H1 (cell line): ENCODE measurements around the gene B3GAT2. TPM values are rescaled to one million over a fixed set of nuclear protein-coding genes. Genes with fewer than 3 reads are reported as not detected.

Source experiments
- CTCF ChIA-PET: fragments of 300-600 bp; sonication (Branson Sonifier 250); formaldehyde crosslinking; loops from one replicate; lab custom pipeline; 2021; ENCODE audit not compliant: partially characterized antibody; lab: Charles Lee
- POLR2A ChIA-PET: fragments of 300-600 bp; sonication (Branson Sonifier 250); formaldehyde crosslinking; loops from one replicate; lab custom pipeline; 2021; ENCODE audit warnings: inconsistent platforms; ENCODE audit not compliant: partially characterized antibody; lab: Charles Lee
- DNase-seq, 2 experiments: peaks; one replicate each; pipeline versions ENCODE4 v3.0.0 to v3.0.0-alpha.2; 2010 to 2022; ENCODE audit warnings: low spot score in 2 of 2, low read depth in 1 of 2, mixed read lengths in 1 of 2
- FAIRE-seq: peaks from 2 replicates; lab custom pipeline; 2011; peaks lifted over from hg19 to GRCh38; lab: Jason Lieb, UNC
- H2AFZ ChIP-seq: 2 replicates; pipeline ENCODE4 v1.8.1; 2012; ENCODE audit warnings: low read length, inconsistent platforms
- H2AK5ac ChIP-seq: 2 replicates; pipeline ENCODE4 v1.6.1; 2013; ENCODE audit warnings: low read depth, low read length
- H2BK120ac ChIP-seq: replicated peaks from 2 replicates; pipeline ENCODE3; 2013; ENCODE audit warnings: low read depth, low read length, inconsistent platforms
- H2BK12ac ChIP-seq: 2 replicates; pipeline ENCODE4 v1.6.1; 2013; ENCODE audit warnings: low read depth, low read length
- H2BK15ac ChIP-seq: 2 replicates; pipeline ENCODE4 v1.6.1; 2013; ENCODE audit warnings: low read length
- H2BK20ac ChIP-seq: 2 replicates; pipeline ENCODE4 v1.6.1; 2013; ENCODE audit warnings: low read length
- H2BK5ac ChIP-seq: 2 replicates; pipeline ENCODE4 v1.6.1; 2013; ENCODE audit warnings: low read depth, low read length
- H3K14ac ChIP-seq: 2 replicates; pipeline ENCODE4 v1.6.1; 2013; ENCODE audit warnings: inconsistent platforms; ENCODE audit not compliant: insufficient read length
- H3K18ac ChIP-seq: 2 replicates; pipeline ENCODE4 v1.6.1; 2013; ENCODE audit warnings: low read length; ENCODE audit errors: extremely low read depth
- H3K23ac ChIP-seq: 2 replicates; pipeline ENCODE4 v1.6.1; 2013; ENCODE audit warnings: inconsistent platforms; ENCODE audit not compliant: insufficient read length
- H3K23me2 ChIP-seq: 2 replicates; pipeline ENCODE4 v1.6.1; 2013; ENCODE audit warnings: low read depth, low read length
- H3K27ac ChIP-seq: 2 replicates; pipeline ENCODE4 v1.6.1; 2011; ENCODE audit warnings: low read depth, low read length, inconsistent platforms
- H3K27me3 ChIP-seq, 4 experiments: replicated peaks in 1 of 4; 1 replicate in 1 of 4; 2 replicates in 3 of 4; pipeline versions ENCODE4 v1.6.1 to v1.8.1; 2011 to 2013; ENCODE audit warnings: low read length in 3 of 4, mild to moderate bottlenecking in 3 of 4, inconsistent platforms in 2 of 4, mixed read lengths in 2 of 4, moderate library complexity in 1 of 4; ENCODE audit not compliant: control insufficient read depth in 3 of 4, insufficient read depth in 3 of 4; ENCODE audit errors: extremely low read depth in 1 of 4
- H3K36me3 ChIP-seq, 4 experiments: 2 replicates each; pipeline versions ENCODE4 v1.6.1 to v1.8.1; 2011 to 2013; ENCODE audit warnings: mild to moderate bottlenecking in 4 of 4, low read length in 3 of 4, moderate library complexity in 2 of 4, control low read depth in 1 of 4, inconsistent platforms in 1 of 4; ENCODE audit not compliant: insufficient read depth in 4 of 4, control insufficient read depth in 2 of 4
- H3K4ac ChIP-seq: replicated peaks from 2 replicates; pipeline ENCODE3; 2013; ENCODE audit warnings: low read length, low read depth, mixed read lengths, inconsistent platforms; ENCODE audit not compliant: insufficient read length
- H3K4me1 ChIP-seq, 4 experiments: replicated peaks in 1 of 4; 1 replicate in 1 of 4; 2 replicates in 3 of 4; pipeline versions ENCODE4 v1.6.1 to v1.8.1; 2011 to 2013; ENCODE audit warnings: low read length in 3 of 4, inconsistent platforms in 2 of 4, mixed read lengths in 1 of 4; ENCODE audit not compliant: insufficient read depth in 4 of 4, control insufficient read depth in 3 of 4
- H3K4me2 ChIP-seq, 2 experiments: 2 replicates each; pipeline versions ENCODE4 v1.6.1 to v1.8.1; 2011 to 2013; ENCODE audit warnings: low read depth in 2 of 2, low read length in 2 of 2, control low read depth in 1 of 2, inconsistent platforms in 1 of 2, mild to moderate bottlenecking in 1 of 2; ENCODE audit not compliant: insufficient read depth in 1 of 2
- H3K4me3 ChIP-seq, 4 experiments: fragments of 200-600, 300-600 bp in 1 of 4; sonication (generic), shearing (Covaris generic), sonication (Bioruptor Twin) in 1 of 4; 2 replicates each; pipeline versions ENCODE4 v1.5.1 to v1.8.1; 2011 to 2016; ENCODE audit warnings: low read length in 4 of 4, low read depth in 3 of 4, control low read depth in 2 of 4, inconsistent platforms in 2 of 4, mild to moderate bottlenecking in 2 of 4, mixed read lengths in 1 of 4, moderate library complexity in 1 of 4; ENCODE audit not compliant: insufficient read depth in 2 of 4; ENCODE audit errors: extremely low read depth in 1 of 4
- H3K56ac ChIP-seq: replicated peaks from 2 replicates; pipeline ENCODE3; 2013; ENCODE audit warnings: low read depth, mild to moderate bottlenecking, mixed read lengths, low read length, inconsistent platforms; ENCODE audit not compliant: insufficient read length
- H3K79me1 ChIP-seq: 2 replicates; pipeline ENCODE4 v1.6.1; 2013; ENCODE audit warnings: low read depth, low read length, control low read depth
- H3K79me2 ChIP-seq, 2 experiments: 2 replicates each; pipeline versions ENCODE4 v1.6.1 to v1.8.1; 2012 to 2013; ENCODE audit warnings: low read length in 2 of 2, mild to moderate bottlenecking in 2 of 2, inconsistent platforms in 1 of 2; ENCODE audit not compliant: insufficient read depth in 2 of 2, control insufficient read depth in 1 of 2
- H3K9ac ChIP-seq, 4 experiments: replicated peaks in 1 of 4; 1 replicate in 1 of 4; 2 replicates in 3 of 4; pipeline versions ENCODE4 v1.6.1 to v1.8.1; 2011 to 2013; ENCODE audit warnings: low read depth in 3 of 4, low read length in 3 of 4, control low read depth in 2 of 4, mild to moderate bottlenecking in 2 of 4, moderate library complexity in 2 of 4, inconsistent platforms in 1 of 4; ENCODE audit errors: extremely low read depth in 1 of 4
- H3K9me3 ChIP-seq, 2 experiments: 2 replicates each; pipeline versions ENCODE4 v1.6.1 to v1.8.1; 2012 to 2013; ENCODE audit warnings: mild to moderate bottlenecking in 2 of 2, moderate library complexity in 2 of 2, control low read depth in 1 of 2, inconsistent platforms in 1 of 2, low read depth in 1 of 2, low read length in 1 of 2, mixed read lengths in 1 of 2; ENCODE audit not compliant: insufficient read depth in 2 of 2
- H4K20me1 ChIP-seq, 2 experiments: replicated peaks in 1 of 2; 2 replicates each; pipeline versions ENCODE3 to v1.8.1; 2011 to 2013; ENCODE audit warnings: inconsistent platforms in 2 of 2, low read length in 2 of 2, mild to moderate bottlenecking in 1 of 2; ENCODE audit not compliant: insufficient read depth in 2 of 2, control insufficient read depth in 1 of 2
- H4K5ac ChIP-seq: 2 replicates; pipeline ENCODE4 v1.6.1; 2013; ENCODE audit warnings: low read length, low read depth, mixed read lengths, inconsistent platforms; ENCODE audit not compliant: insufficient read length
- H4K8ac ChIP-seq: 2 replicates; pipeline ENCODE4 v1.8.0; 2013; ENCODE audit warnings: mild to moderate bottlenecking, moderate library complexity, low read length, inconsistent platforms; ENCODE audit not compliant: insufficient read depth; ENCODE audit errors: extremely low read depth
- H4K91ac ChIP-seq: replicated peaks from 2 replicates; pipeline ENCODE3; 2013; ENCODE audit warnings: low read length, mixed read lengths, inconsistent platforms; ENCODE audit not compliant: insufficient read length
- ASH2L ChIP-seq: fragments of 200-600, 300-600 bp; sonication (generic); IDR thresholded peaks from one replicate; pipeline ENCODE4 v1.7.1; 2017; ENCODE audit warnings: low read length
- BACH1 ChIP-seq: IDR thresholded peaks from 2 replicates; pipeline ENCODE4 v1.6.1; 2012; ENCODE audit warnings: low read length, improper control_type of control experiment
- CBX5 ChIP-seq: fragments of 300-800, 300-1000 bp; sonication (generic); IDR thresholded peaks from 2 replicates; pipeline ENCODE4 v1.7.1; 2016; ENCODE audit warnings: antibody characterized with exemption, low read length, low read depth
- CHD2 ChIP-seq: IDR thresholded peaks from 2 replicates; pipeline ENCODE4 v1.6.1; 2012; ENCODE audit warnings: low read length, improper control_type of control experiment
- EP300 ChIP-seq, 2 experiments: IDR thresholded peaks; 1 replicate in 1 of 2; 2 replicates in 1 of 2; pipeline ENCODE4 v1.6.1; 2011 to 2012; ENCODE audit warnings: low read depth in 2 of 2, low read length in 2 of 2, mild to moderate bottlenecking in 2 of 2, borderline replicate concordance in 1 of 2, inconsistent platforms in 1 of 2, moderate library complexity in 1 of 2
- GABPA ChIP-seq: IDR thresholded peaks from 2 replicates; pipeline ENCODE4 v1.6.1; 2011; ENCODE audit warnings: mild to moderate bottlenecking, low read length, moderate library complexity, borderline replicate concordance; ENCODE audit not compliant: insufficient read depth
- MAFK ChIP-seq: IDR thresholded peaks from 2 replicates; pipeline ENCODE4 v1.6.1; 2012; ENCODE audit warnings: low read depth, mild to moderate bottlenecking, improper control_type of control experiment, low read length
- NRF1 ChIP-seq: IDR thresholded peaks from 2 replicates; pipeline ENCODE4 v1.6.1; 2011; ENCODE audit warnings: mild to moderate bottlenecking, low read depth, low read length, improper control_type of control experiment
- POLR2AphosphoS5 ChIP-seq: IDR thresholded peaks from 2 replicates; pipeline ENCODE4 v1.6.1; 2011; ENCODE audit warnings: low read depth, low read length
- RAD21 ChIP-seq, 2 experiments: IDR thresholded peaks in 1 of 2; conservative IDR thresholded peaks in 1 of 2; 2 replicates each; pipeline ENCODE4 v1.6.1; 2011; ENCODE audit warnings: low read depth in 2 of 2, low read length in 2 of 2, improper control_type of control experiment in 1 of 2, inconsistent platforms in 1 of 2, mild to moderate bottlenecking in 1 of 2, moderate library complexity in 1 of 2
- RXRA ChIP-seq: IDR thresholded peaks from 2 replicates; pipeline ENCODE4 v1.6.1; 2011; ENCODE audit warnings: low read depth, mild to moderate bottlenecking, low read length, moderate library complexity; ENCODE audit not compliant: insufficient read depth
- SP4 ChIP-seq: IDR thresholded peaks from 2 replicates; pipeline ENCODE4 v1.6.1; 2012; ENCODE audit warnings: low read length, inconsistent platforms
- SRF ChIP-seq: IDR thresholded peaks from 2 replicates; pipeline ENCODE4 v1.6.1; 2011; ENCODE audit warnings: mild to moderate bottlenecking, low read depth, low read length, moderate library complexity
- SUZ12 ChIP-seq: fragments of 200-600 bp; sonication (generic); IDR thresholded peaks from 2 replicates; pipeline ENCODE4 v1.6.1; 2012; ENCODE audit warnings: mild to moderate bottlenecking, inconsistent platforms, low read length, moderate library complexity, mixed read lengths
- TAF7 ChIP-seq: optimal IDR thresholded peaks from 2 replicates; pipeline ENCODE3; 2011; ENCODE audit warnings: low read depth, mild to moderate bottlenecking, inconsistent platforms, low read length, moderate library complexity, borderline replicate concordance
- WGBS, 2 experiments: shearing (Covaris generic) in 1 of 2; methylation state at CpG; one replicate each; pipeline versions ENCODE4 v1.1.6 to v1.1.7; 2013 to 2015; ENCODE audit warnings: low lambda C conversion rate in 2 of 2, mixed read lengths in 2 of 2, inconsistent platforms in 1 of 2, low coverage in 1 of 2, missing lambda C conversion rate in 1 of 2; ENCODE audit not compliant: insufficient replicate concordance in 2 of 2, insufficient coverage in 1 of 2, insufficient read length in 1 of 2; ENCODE audit errors: extremely low coverage in 1 of 2, missing lambda C conversion rate in 1 of 2; 5-methylcytosine and 5-hydroxymethylcytosine counted together
- polyA plus RNA-seq, 7 experiments: library from polyadenylated mRNA; depleted of rRNA in 3 of 7; stranded (reverse) in 5 of 7; unstranded in 2 of 7; fragments of >200 nt in 5 of 7; fragments of 200-250 nt in 2 of 7; gene quantifications; 1 replicate in 5 of 7; 2 replicates in 1 of 7; 4 replicates in 1 of 7; pipeline versions ENCODE4 v1.2.1 to v1.2.3, GENCODE V29; 2011 to 2013; ENCODE audit warnings: missing spikeins in 2 of 7, mixed read lengths in 2 of 7
- total RNA-seq: library from RNA; stranded (reverse); fragmentation: NEBNext Ultra II Directional; extraction: Animal tissue kit (Norgen Biotek cat#: 25700); gene quantifications from 2 replicates; pipeline ENCODE4 v1.2.1, GENCODE V29; 2021

The B3GAT2 gene
- total and polyA plus RNA-seq, 2 of the 8 experiments (the other 6 are each of a cell fraction or from before 2014, with no cell fraction given): 0.83 to 1.9 TPM

DNA sequence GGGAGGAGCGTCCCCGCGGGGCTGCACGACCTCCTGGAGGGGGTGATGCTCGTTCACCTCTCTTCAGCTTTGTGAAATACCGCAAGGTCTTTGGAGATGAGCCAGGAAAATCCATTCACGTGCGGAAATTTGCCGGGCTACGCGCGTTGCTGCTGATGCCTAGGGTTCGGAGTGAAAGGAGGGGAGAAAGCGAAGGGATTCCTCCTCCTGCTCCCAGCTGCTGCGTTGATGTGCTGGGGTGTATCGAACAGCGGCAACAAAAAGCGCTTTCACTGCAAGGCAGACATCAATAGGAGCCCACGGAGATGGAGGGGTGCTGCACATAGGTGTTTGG lies 391 bp upstream of the B3GAT2 start:
- Histone ChIP-seq H4K91ac (no peak overlapping the region), H2BK12ac (no peak overlapping the region), H3K27me3 (peaks cover 14 to 51% (median 39%) of the 10 kb centered on the region in 4 experiments), H2AFZ (peak overlapping the region; percentile 61; the same call in 1 of the 2 replicates), H3K23me2 (peaks cover 15% of the 10 kb centered on the region; the same call in 1 of the 2 replicates), H2BK15ac (no peak overlapping the region), H3K9ac (no peak overlapping the region), H4K8ac (no peak overlapping the region; the same call in none of the 2 replicates), H2BK120ac (no peak overlapping the region), H3K9me3 (no peaks in the 10 kb centered on the region), H4K20me1 (no peaks in the 10 kb centered on the region), H3K23ac (no peak overlapping the region), H3K4ac (no peak overlapping the region), H3K14ac (no peak overlapping the region), H3K79me1 (no peaks in the 10 kb centered on the region), H3K27ac (no peak overlapping the region), H3K4me3 (peak overlapping the region; percentile 16 to 68 (median 40)), H2AK5ac (no peak overlapping the region), H3K4me2 (peak overlapping the region; percentile 66 to 91), H3K36me3 (no peaks in the 10 kb centered on the region), H3K18ac (no peak overlapping the region), H2BK20ac (no peak overlapping the region), H3K56ac (no peak overlapping the region), H3K79me2 (no peaks in the 10 kb centered on the region), H4K5ac (no peak overlapping the region), H2BK5ac (no peak overlapping the region), H3K4me1 (peaks cover 0 to 4% (median 1%) of the 10 kb centered on the region in 4 experiments; a peak in 4 of 7 replicates)
- 5% methylated on average over 13 of the region's 19 CpGs; no CpG with 5 or more reads in 1 of the 2 experiments for WGBS, 2 experiments
- ChIA-PET POLR2A (no interaction called here), CTCF (interaction anchor here (0.6 to 4.7 kb wide), 9 partner anchors 26 to 624 kb away, joined by 3 to 49 read pairs (median 5); no protein-coding TSS in a partner anchor)
- no peak for FAIRE-seq
- DNase-seq: no peak
- TF ChIP-seq BACH1 (no peak), CBX5 (no peak), CHD2 (no peak), TAF7 (no peak), POLR2AphosphoS5 (no peak), EP300 (IDR thresholded peaks at IDR 0.05; ENCODE audit: borderline replicate concordance in 1 of 2, low read depth in 2 of 2, low read length in 2 of 2) (no peak), MAFK (no peak), SP4 (no peak), RAD21 (IDR thresholded peaks at IDR 0.05 in 1 of 2, conservative IDR thresholded peaks at IDR 0.05 in 1 of 2; ENCODE audit: low read depth in 2 of 2, low read length in 2 of 2) (no peak), NRF1 (no peak), ASH2L (peak; percentile 56), SUZ12 (peak; percentile 86), SRF (no peak), GABPA (no peak), RXRA (no peak)
